NCI-H69 (cell line): ENCODE data around the gene SLC25A1.
A peak's percentile ranks its signal among the peaks of the same experiment; 100 is the strongest.
"Not testable (repeated sequence)": the region's sequence is repeated elsewhere in the genome, so short reads cannot be mapped to it uniquely, and the experiment has no call there.

ENCODE experiments used
- DNase-seq: peaks from one replicate; lab custom pipeline; 2025; lab: John Stamatoyannopoulos, UW

SLC25A1 gene

GRCh38 chr22:19204640-19205039, 26.1 kb upstream of the SLC25A1 start:
- DNase-seq: peak; percentile 67

- peak; percentile 51 for DNase-seq
Measured at GRCh38 chr22:19203834-19204233, 25.3 kb upstream of the SLC25A1 start.

- not testable (repeated sequence) for DNase-seq
Measured at GRCh38 chr22:19202799-19203186, 24.3 kb upstream of the SLC25A1 start.

GRCh38 chr22:19201869-19202798, 23.6 kb upstream of the SLC25A1 start:
- DNase-seq: peak; percentile 94

- no peak for DNase-seq
Measured at GRCh38 chr22:19201130-19201868, 22.8 kb upstream of the SLC25A1 start.

GRCh38 chr22:19199479-19199878, 20.9 kb upstream of the SLC25A1 start:
- DNase-seq: no peak

GRCh38 chr22:19197997-19198865, 19.7 kb upstream of the SLC25A1 start:
- DNase-seq: no peak

- no peak for DNase-seq
Measured at GRCh38 chr22:19196841-19197612, 18.5 kb upstream of the SLC25A1 start.

GRCh38 chr22:19195796-19196731, 17.5 kb upstream of the SLC25A1 start:
- DNase-seq: no peak

GRCh38 chr22:19194766-19195536, 16.4 kb upstream of the SLC25A1 start:
- no peak for DNase-seq

GRCh38 chr22:19193879-19194278, 15.3 kb upstream of the SLC25A1 start:
- no peak for DNase-seq

- no peak for DNase-seq
Measured at GRCh38 chr22:19187716-19188563, 9.4 kb upstream of the SLC25A1 start.

GRCh38 chr22:19184276-19184997, 5.9 kb upstream of the SLC25A1 start:
- DNase-seq: no peak

GRCh38 chr22:19183216-19183615, 4.7 kb upstream of the SLC25A1 start:
- DNase-seq: no peak

GRCh38 chr22:19182472-19183157, 4.1 kb upstream of the SLC25A1 start:
- DNase-seq: no peak

- no peak for DNase-seq
Measured at GRCh38 chr22:19181786-19182471, 3.4 kb upstream of the SLC25A1 start.
